GM12874 (cell line): ENCODE measurements around the gene PIM3.

Source experiments
- CTCF ChIP-seq: IDR thresholded peaks from 2 replicates; pipeline ENCODE4 v1.5.1; 2011; ENCODE audit warnings: low read depth, mild to moderate bottlenecking, control low read depth, low read length, moderate library complexity; ENCODE audit not compliant: insufficient read depth

PIM3 gene

GRCh38 chr22:49970528-49971231 is 10.1 kb downstream of the PIM3 start:
- TF ChIP-seq CTCF: no peak

- TF ChIP-seq CTCF: no peak
Observed at GRCh38 chr22:49971232-49972162, 10.9 kb downstream of the PIM3 start.

GRCh38 chr22:49972163-49973017 is 11.8 kb downstream of the PIM3 start:
- no peak for TF ChIP-seq CTCF

GRCh38 chr22:49973018-49973961 is 12.7 kb downstream of the PIM3 start:
- no peak for TF ChIP-seq CTCF

GRCh38 chr22:49975543-49976389 is 15.2 kb downstream of the PIM3 start:
- TF ChIP-seq CTCF: no peak
